ENCODE results near the gene CSAD.

DNA sequence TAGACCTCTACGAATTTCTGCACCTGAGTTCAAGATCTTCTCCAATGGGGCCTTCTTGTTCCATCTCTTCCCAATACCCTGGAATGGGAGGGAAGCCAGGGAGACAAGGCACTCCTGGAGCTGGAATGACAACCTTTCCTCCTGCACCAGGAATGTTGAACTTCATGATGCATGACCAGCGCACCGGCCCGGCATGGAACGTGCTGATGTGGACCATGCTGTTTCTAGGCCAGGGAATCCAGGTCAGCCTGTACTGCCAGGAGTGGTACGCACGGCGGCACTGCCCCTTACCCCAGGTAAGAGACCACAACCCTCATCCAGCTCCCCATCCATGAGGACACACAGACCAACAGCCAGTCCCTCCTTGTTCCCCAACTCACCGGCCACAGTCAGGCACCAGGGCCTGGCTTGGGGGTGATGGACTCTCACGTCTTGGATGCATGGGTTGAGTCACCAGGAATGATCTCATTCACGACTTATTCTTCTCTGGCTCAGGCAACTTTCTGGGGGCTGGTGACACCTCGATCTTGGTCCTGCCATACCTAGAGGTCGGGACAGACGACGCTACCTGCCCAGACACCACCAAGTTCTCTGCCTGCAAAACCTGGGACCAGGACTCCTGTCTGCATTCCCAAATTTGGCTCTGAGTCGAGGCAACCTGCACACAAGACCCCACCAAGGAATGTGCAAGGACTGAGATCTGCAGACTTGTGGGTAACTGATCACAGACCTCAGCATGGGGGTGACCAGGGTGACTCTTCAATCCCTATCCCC lies 57.0 kb downstream of the CSAD start:
- TF ChIP-seq, protein P1, sequence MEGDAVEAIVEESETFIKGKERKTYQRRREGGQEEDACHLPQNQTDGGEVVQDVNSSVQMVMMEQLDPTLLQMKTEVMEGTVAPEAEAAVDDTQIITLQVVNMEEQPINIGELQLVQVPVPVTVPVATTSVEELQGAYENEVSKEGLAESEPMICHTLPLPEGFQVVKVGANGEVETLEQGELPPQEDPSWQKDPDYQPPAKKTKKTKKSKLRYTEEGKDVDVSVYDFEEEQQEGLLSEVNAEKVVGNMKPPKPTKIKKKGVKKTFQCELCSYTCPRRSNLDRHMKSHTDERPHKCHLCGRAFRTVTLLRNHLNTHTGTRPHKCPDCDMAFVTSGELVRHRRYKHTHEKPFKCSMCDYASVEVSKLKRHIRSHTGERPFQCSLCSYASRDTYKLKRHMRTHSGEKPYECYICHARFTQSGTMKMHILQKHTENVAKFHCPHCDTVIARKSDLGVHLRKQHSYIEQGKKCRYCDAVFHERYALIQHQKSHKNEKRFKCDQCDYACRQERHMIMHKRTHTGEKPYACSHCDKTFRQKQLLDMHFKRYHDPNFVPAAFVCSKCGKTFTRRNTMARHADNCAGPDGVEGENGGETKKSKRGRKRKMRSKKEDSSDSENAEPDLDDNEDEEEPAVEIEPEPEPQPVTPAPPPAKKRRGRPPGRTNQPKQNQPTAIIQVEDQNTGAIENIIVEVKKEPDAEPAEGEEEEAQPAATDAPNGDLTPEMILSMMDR (IDR thresholded peaks at IDR 0.05) = no peak
- no peak for TF ChIP-seq ZFX (IDR thresholded peaks at IDR 0.05; ENCODE audit: borderline replicate concordance)

Data from 22Rv1 (cell line).